Esophagus muscularis mucosa (tissue), 4 donors: Measurements from ENCODE around the gene OR5H1.

Experiments
- CTCF ChIP-seq, 3 experiments: fragments of 200-600 bp in 2 of 3; fragments of 450-650 bp in 1 of 3; sonication (generic) in 2 of 3; IDR thresholded peaks; one replicate each; pipeline ENCODE4 v1.5.1; 2017 to 2019; ENCODE audit warnings: antibody characterized with exemption in 3 of 3, mild to moderate bottlenecking in 2 of 3, moderate library complexity in 1 of 3
- EP300 ChIP-seq: sonication (generic); formaldehyde crosslinking; IDR thresholded peaks from one replicate; pipeline ENCODE4 v1.6.1; 2017; ENCODE audit warnings: antibody characterized with exemption
- POLR2A ChIP-seq: fragments of 450-650 bp; IDR thresholded peaks from one replicate; pipeline ENCODE4 v1.6.1; 2017; ENCODE audit warnings: antibody characterized with exemption, moderate library complexity, mild to moderate bottlenecking, low read depth

DNA sequence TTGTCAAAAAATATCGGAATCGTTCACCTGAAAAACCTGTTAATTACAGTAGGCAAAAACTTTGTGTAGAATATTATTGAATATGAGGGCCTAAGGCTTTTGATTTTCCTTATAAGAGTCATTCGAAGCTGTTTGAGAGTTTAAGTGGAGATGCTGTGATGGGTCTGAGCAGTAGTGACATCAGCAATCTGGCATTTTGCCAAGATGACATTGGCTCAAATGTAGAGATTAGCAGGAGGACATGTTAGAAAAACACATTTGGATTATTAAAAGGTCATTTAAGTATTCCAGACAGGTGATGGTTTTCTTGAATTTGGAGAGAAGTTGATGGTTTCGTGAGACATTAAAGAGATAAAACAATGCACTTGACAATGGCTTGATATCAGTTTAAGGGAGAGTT is 30.7 kb upstream of the OR5H1 start:
- TF ChIP-seq EP300: no peak
- no peak for TF ChIP-seq POLR2A
- no peak for TF ChIP-seq CTCF (IDR thresholded peaks at IDR 0.05)
